ENCODE data around the gene UMODL1.

Gene UMODL1

GRCh38 chr21:42151148-42151947 is 80.2 kb downstream of the UMODL1 start:
- DNase-seq (ENCODE audit: low spot score) = peak; percentile 46

- no peak for DNase-seq (ENCODE audit: low spot score)
Observed at GRCh38 chr21:42151948-42152220, 80.8 kb downstream of the UMODL1 start.

GRCh38 chr21:42153046-42153686 is 82.0 kb downstream of the UMODL1 start:
- DNase-seq (ENCODE audit: low spot score) = peak; percentile 63

DNA sequence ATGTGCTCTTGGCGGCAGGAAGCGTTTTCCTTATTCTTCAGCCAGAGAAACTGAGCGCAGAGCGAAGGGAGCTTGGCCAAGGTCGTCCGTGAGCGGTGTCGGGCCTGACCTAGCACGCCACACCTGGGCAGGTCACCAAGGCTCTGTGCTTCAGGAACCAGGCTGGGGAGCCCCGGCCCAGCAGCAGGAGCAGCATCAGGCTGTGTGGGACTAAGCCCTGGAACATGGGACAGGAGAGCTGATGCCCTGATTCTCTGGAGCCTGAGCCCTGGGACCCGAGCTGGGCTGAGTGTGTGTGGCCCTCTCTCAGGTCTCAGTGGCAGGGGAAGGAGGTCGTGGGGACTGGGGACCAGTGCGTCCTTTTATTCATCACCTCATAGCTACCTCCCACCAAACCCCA is 82.6 kb downstream of the UMODL1 start:
- peak; percentile 58 for DNase-seq (ENCODE audit: low spot score)

DNA sequence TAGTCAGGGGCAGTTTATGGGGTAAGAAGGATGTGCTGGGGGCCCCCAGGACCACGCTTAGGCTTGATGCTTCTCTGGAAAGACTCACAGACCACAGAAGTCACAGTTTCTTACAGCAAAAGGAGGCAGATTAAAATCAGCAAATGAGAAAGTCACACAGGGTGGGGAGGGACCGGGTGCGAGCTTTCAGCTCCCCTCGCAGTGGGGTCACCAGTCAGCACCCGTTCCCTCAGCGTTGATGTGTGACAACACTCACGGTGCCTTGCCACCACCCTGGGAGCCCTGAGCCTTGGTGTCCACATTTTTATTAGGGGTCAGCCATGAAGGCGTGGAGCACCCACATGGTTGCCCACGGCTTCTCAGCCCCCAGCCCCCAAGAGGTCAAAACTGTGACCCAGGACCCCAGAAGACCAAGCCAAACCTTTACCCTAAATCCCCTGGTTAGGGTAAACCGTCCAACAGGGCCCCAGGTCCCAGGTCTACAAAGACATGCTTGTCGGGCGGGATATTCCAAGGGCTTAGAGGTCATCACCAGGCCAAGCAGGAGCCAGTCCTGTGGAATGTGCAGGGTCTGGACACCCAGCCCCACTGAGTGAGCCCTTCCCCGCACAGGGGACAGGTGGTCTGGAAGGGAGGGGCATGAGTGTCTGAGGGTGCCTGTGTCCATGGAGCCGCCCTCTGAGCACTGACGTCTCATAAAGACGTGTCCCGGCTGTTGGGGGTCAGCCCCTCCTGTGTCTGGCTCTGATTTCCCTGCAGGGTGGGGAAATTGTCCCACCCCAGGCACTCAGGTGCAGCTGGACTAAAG is 83.3 kb downstream of the UMODL1 start:
- DNase-seq (ENCODE audit: low spot score) = peak; percentile 60

GRCh38 chr21:42155045-42155855 is 84.1 kb downstream of the UMODL1 start:
- peak; percentile 52 for DNase-seq (ENCODE audit: low spot score)

DNA sequence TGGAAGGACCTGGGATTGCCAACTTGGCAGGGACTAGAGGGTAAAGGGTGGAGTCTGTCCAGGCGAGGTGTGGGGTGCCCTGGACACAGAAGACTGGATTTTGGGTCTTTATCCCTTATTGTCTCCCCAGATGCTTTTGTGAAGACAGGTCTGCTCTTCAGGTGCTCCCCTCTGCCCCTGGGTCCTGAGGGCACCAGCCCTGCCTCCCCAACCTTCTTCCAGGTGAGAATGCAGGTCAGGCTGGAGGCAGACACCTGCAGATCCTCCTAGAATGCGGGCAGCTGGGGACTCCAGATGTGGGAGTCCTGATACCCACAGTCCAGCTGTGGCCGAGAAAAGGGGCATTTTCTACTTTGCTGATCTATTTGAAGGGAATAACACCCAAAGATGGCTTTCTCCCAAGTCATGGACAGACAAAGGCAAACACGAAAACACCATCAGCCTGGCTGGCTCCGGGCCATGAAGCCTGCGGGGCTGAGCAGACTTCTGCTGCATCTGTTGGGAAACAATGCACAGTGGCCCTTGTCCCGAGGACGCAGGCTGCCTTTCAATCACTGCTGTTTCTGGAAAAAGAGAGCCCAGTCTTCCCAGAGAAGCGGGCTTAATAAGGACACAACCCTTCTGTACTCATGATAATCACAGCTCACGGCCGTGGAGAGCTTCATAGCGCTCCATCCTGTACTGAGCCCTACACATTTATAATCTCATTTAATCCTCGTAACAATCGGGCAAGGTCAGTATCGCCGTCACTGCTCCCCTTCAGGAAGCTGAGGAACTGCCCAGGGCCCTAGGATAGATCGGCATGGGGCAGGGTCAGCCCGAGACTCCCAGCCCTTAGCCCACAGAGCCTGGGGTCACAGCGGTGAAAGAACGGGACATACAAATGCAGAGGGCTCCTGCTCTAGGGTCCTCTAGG is 85.8 kb downstream of the UMODL1 start:
- DNase-seq (ENCODE audit: low spot score) = peak; percentile 76

GRCh38 chr21:42157606-42158310 is 86.6 kb downstream of the UMODL1 start:
- DNase-seq (ENCODE audit: low spot score) = no peak

- DNase-seq (ENCODE audit: low spot score) = no peak
Observed at GRCh38 chr21:42158846-42159245, 87.7 kb downstream of the UMODL1 start.

GRCh38 chr21:42159560-42160110 is 88.5 kb downstream of the UMODL1 start:
- DNase-seq (ENCODE audit: low spot score) = no peak

DNA sequence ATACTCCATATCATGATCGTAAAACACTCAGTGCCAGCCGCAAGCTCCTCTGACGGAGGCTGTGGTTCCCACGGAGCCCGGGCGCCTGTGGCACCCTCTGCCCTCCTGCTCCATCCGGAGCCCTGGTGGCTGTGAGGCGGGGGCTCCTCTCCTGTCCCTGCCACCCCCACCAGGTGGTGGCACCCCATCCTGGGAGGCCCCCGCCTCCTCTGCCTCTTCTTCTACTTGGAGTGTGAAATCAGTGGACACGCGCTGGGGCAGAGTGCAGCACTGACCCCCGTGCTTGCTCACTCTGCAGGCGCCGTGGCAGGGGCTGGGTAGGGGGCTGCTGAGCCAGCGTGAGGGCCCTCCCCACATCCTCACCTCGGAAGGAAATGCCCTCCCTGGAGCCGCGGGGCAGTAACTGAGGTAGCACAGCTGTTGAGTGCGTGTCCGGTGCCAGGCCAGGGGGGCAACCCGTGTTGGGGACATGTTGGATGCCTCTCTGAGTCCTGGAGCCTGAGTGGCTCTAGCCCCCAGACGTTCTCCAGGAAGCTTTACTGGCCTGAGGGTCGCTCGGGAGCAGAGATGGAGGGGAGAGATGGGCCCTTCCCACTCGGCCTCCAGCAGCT is 89.1 kb downstream of the UMODL1 start:
- peak; percentile 47 for DNase-seq (ENCODE audit: low spot score)

- no peak for DNase-seq (ENCODE audit: low spot score)
Observed at GRCh38 chr21:42160765-42161164, 89.6 kb downstream of the UMODL1 start.

- DNase-seq (ENCODE audit: low spot score) = no peak
Observed at GRCh38 chr21:42161401-42161955, 90.4 kb downstream of the UMODL1 start.

- DNase-seq (ENCODE audit: low spot score) = peak; percentile 56
Observed at GRCh38 chr21:42161956-42162681, 91.0 kb downstream of the UMODL1 start.

DNA sequence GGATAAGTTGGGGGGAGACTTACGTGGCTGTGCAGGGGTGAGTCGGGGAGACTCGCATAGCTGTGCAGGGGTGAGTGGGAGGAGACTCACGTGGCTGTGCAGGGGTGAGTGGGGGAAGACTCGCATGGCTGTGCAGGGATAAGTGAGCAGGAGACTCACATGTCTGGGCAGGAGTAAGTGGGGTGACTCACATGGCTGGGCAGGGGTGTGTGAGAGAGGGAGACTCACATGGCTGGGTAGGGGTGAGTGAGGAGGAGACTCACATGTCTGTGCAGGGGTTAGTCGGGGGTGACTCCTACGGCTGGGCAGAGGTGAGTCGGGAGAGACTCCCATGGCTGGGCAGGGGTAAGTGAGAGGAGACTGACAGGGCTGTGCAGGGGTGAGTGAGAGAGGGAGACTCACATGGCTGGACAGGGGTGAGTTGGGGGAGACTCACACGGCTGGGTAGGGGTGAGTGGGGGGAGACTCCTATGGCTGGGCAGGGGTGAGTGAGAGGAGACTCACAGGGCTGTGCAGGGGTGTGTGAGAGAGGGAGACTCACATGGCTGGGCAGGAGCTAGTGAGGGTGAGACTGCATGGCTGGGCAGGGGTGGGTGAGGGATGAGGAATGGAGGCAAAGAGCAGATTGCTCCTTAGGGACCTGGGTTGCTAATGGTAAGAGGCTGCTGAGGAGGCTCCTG is 91.9 kb downstream of the UMODL1 start:
- DNase-seq (ENCODE audit: low spot score) = no peak

GRCh38 chr21:42163511-42163863 is 92.4 kb downstream of the UMODL1 start:
- DNase-seq (ENCODE audit: low spot score) = peak; percentile 52

- no peak for DNase-seq (ENCODE audit: low spot score)
Observed at GRCh38 chr21:42164064-42164789, 93.1 kb downstream of the UMODL1 start.
